Measurements from ENCODE around the gene SPATA33. TPM values are rescaled to one million over a fixed set of nuclear protein-coding genes. Genes with fewer than 3 reads are reported as not detected.
"Not testable (repeated sequence)": the region's sequence is repeated elsewhere in the genome, so short reads cannot be mapped to it uniquely, and the experiment has no call there.

The SPATA33 gene
- total RNA-seq, 2 experiments from 2014 or later: 8.1 to 9.2 TPM

- no peaks in the 10 kb centered on the region for H3K27me3 Mint-ChIP-seq
- H3K36me3 Mint-ChIP-seq (ENCODE audit: low read depth): peaks cover 36% of the 10 kb centered on the region
- ChIA-PET POLR2A (interaction anchor here (0.8 to 2.3 kb wide), 11 partner anchors 17 to 206 kb away, joined by 3 to 16 read pairs (median 3); partner anchors contain the start of genes CDK10, SPATA2L and SPG7), CTCF (interaction anchor here (2.0 kb wide), 1 partner anchor 42 kb away, joined by 7 read pairs; the partner anchor contains the start of gene SPATA2L)
- H3K27ac Mint-ChIP-seq: peak overlapping the region; percentile 78
- H3K9me3 Mint-ChIP-seq: no peaks in the 10 kb centered on the region
- H3K4me3 Mint-ChIP-seq: peak overlapping the region; percentile 90
- H3K4me1 Mint-ChIP-seq: peaks cover 49% of the 10 kb centered on the region
- DNase-seq: peak; percentile 33
These were observed 714 bp downstream of the SPATA33 start for GRCh38 chr16:89658221-89658879.

DNA sequence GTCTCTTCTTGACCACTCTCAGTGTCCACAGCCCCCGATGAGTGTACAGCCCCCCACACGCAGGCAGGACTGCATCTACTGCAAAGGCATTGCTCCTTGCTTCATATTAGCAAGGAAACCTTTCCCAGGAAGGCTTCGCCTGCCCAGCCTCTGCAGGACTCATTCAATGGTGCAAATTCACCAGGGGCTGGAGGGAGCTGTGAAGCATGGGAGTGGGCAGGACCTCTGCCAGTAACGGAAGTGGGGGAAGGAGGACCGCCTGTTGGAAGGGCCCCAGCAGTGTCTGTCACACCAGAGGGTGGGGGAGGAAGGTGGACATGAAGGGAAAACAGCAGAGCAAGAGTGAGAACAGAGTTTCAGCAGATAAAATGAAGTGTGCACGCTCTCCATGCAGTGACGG is 2.5 kb downstream of the SPATA33 start:
- H3K4me3 Mint-ChIP-seq: peak overlapping the region; percentile 7
- ChIA-PET POLR2A (interaction anchor here (1.3 to 1.4 kb wide), 2 partner anchors 8 to 26 kb away, joined by 3 to 4 read pairs; partner anchors contain the start of gene CDK10), CTCF (no interaction called here)
- H3K4me1 Mint-ChIP-seq: peaks cover 41% of the 10 kb centered on the region
- peak overlapping the region; percentile 9 for H3K27ac Mint-ChIP-seq
- no peaks in the 10 kb centered on the region for H3K9me3 Mint-ChIP-seq
- peaks cover 43% of the 10 kb centered on the region for H3K36me3 Mint-ChIP-seq (ENCODE audit: low read depth)
- DNase-seq: no peak
- H3K27me3 Mint-ChIP-seq: no peaks in the 10 kb centered on the region

- Mint-ChIP-seq H3K4me1 (peaks cover 30% of the 10 kb centered on the region), H3K27ac (no peak overlapping the region), H3K9me3 (no peaks in the 10 kb centered on the region), H3K4me3 (no peak overlapping the region), H3K27me3 (no peaks in the 10 kb centered on the region), H3K36me3 (ENCODE audit: low read depth) (peaks cover 41% of the 10 kb centered on the region)
- POLR2A ChIA-PET: no interaction called here
- no peak for DNase-seq
- CTCF ChIA-PET: interaction anchor here (0.6 kb wide), 1 partner anchor 176 kb away, joined by 5 read pairs; no protein-coding TSS in a partner anchor
These were observed 3.6 kb downstream of the SPATA33 start for GRCh38 chr16:89661215-89661614.

GRCh38 chr16:89664238-89664637 is 6.6 kb downstream of the SPATA33 start:
- H3K27ac Mint-ChIP-seq, H3K4me3 Mint-ChIP-seq, H3K27me3 Mint-ChIP-seq, DNase-seq, H3K9me3 Mint-ChIP-seq, POLR2A ChIA-PET: not testable (repeated sequence)
- H3K4me1 Mint-ChIP-seq: peaks cover 13% of the 10 kb centered on the region
- peaks cover 41% of the 10 kb centered on the region for H3K36me3 Mint-ChIP-seq (ENCODE audit: low read depth)
- CTCF ChIA-PET: interaction anchor here (0.6 kb wide), 1 partner anchor 113 kb away, joined by 5 read pairs; no protein-coding TSS in a partner anchor

GRCh38 chr16:89667000-89667399 is 9.4 kb downstream of the SPATA33 start:
- H3K4me3 Mint-ChIP-seq, CTCF ChIA-PET, DNase-seq, H3K27ac Mint-ChIP-seq, POLR2A ChIA-PET, H3K27me3 Mint-ChIP-seq, H3K9me3 Mint-ChIP-seq: not testable (repeated sequence)
- Mint-ChIP-seq H3K36me3 (ENCODE audit: low read depth) (peaks cover 19% of the 10 kb centered on the region), H3K4me1 (peaks cover 12% of the 10 kb centered on the region)

DNA sequence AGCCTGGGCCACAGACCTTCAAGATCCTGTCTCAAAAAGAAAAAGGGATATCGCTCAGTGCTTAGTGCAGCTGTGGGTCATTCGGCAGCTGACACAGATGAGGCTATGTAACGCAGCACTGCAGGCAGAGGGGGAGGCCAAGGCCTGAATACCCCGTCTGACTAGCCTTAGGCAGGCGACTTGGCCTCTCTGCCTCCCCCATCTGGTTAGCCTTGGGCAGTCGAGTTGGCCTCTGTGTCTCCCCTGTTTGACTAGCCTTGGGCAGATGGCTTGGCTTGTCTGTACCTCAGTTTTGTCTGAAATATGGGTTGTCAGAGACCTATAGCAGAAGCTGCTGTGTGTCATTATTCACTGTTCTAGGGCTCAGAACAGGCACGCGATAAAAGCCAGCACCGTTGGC is 10.0 kb downstream of the SPATA33 start:
- H3K4me3 Mint-ChIP-seq: no peak overlapping the region
- H3K27ac Mint-ChIP-seq: no peak overlapping the region
- ChIA-PET CTCF (interaction anchor here (0.9 kb wide), 1 partner anchor 92 kb away, joined by 3 read pairs; the partner anchor contains the start of gene CPNE7), POLR2A (interaction anchor here (1.0 kb wide), 1 partner anchor 8 kb away, joined by 3 read pairs; no protein-coding TSS in a partner anchor)
- H3K4me1 Mint-ChIP-seq: peaks cover 12% of the 10 kb centered on the region
- no peaks in the 10 kb centered on the region for H3K9me3 Mint-ChIP-seq
- peaks cover 18% of the 10 kb centered on the region for H3K36me3 Mint-ChIP-seq (ENCODE audit: low read depth)
- DNase-seq: no peak
- no peaks in the 10 kb centered on the region for H3K27me3 Mint-ChIP-seq

GRCh38 chr16:89668790-89669158 is 11.1 kb downstream of the SPATA33 start:
- Mint-ChIP-seq H3K9me3 (no peaks in the 10 kb centered on the region), H3K27ac (no peak overlapping the region), H3K4me1 (peaks cover 12% of the 10 kb centered on the region), H3K4me3 (no peak overlapping the region), H3K36me3 (ENCODE audit: low read depth) (peaks cover 9% of the 10 kb centered on the region), H3K27me3 (no peaks in the 10 kb centered on the region)
- ChIA-PET POLR2A (interaction anchor here (1.0 kb wide), 1 partner anchor 9 kb away, joined by 3 read pairs; no protein-coding TSS in a partner anchor), CTCF (interaction anchor here (0.5 to 0.9 kb wide), 2 partner anchors 18 to 93 kb away, joined by 3 read pairs; partner anchors contain the start of genes CDK10 and CPNE7)
- DNase-seq: no peak

DNA sequence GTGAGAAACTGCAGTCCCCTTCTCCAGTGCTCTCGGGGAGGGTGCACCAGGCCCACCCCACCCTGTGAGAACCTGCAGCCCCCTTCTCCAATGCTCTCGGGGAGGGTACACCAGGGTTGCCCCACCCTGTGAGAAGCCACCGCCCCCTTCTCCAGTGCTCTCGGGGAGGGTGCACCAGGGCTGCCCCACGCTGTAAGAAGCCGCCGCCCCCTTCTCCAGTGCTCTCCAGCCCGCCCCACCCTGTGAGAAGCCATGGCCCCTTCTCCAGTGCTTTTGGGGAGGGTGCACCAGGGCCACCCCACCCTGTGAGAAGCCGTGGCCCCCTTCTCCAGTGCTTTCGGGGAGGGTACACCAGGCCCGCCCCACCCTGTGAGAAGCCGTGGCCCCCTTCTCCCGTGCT is 12.1 kb downstream of the SPATA33 start:
- ChIA-PET CTCF (interaction anchor here (1.9 kb wide), 1 partner anchor 30 kb away, joined by 7 read pairs; no protein-coding TSS in a partner anchor), POLR2A (interaction anchor here (1.5 kb wide), 1 partner anchor 204 kb away, joined by 3 read pairs; the partner anchor contains the start of gene TCF25)
- H3K36me3 Mint-ChIP-seq (ENCODE audit: low read depth): peaks cover 4% of the 10 kb centered on the region
- H3K4me1 Mint-ChIP-seq: peaks cover 12% of the 10 kb centered on the region
- no peak overlapping the region for H3K4me3 Mint-ChIP-seq
- no peaks in the 10 kb centered on the region for H3K9me3 Mint-ChIP-seq
- H3K27me3 Mint-ChIP-seq: no peaks in the 10 kb centered on the region
- DNase-seq: no peak
- no peak overlapping the region for H3K27ac Mint-ChIP-seq

DNA sequence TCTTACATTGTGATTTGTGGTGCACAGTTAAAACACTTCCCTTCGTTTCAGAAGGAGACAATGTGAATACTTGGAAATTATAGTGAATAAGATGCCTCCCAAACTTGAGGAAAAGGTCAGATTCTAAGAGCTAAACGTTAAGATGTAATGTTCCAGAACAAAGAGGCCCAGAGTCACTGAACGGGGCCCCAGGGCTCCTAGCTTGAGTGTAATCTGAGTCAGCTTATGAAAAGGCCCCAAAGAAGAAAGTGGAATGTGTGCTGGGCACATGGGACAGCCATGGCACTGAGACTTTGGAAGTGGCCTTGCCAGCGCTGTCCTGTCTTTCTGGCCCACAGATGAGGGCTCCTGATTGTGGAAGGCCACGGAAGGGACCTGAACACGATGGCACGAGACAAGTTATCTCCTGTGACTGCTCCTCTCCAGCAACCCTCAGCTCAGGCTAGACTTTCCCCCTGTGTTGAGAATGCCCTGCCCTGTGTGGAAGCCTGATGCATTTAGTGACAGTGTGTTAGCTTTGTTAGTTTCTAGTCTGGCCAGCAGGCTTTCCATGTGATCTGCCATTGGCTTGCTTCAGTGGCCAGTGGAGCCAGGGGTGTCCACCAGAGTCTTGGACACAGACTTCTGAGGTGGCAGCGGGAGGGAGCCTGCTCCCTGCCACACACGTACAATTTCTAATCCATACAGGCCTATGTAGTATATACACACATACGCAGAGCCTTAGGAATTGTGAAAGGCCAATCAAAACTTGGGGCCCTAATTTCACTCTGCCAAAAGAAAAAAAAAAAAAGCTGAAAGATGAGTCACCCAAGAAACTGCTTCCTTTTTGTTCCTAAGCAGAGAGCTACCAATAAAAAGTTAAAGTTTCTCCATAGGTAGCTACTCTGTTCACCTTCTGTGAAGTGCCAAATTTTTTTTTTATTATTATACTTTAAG is 13.1 kb downstream of the SPATA33 start:
- no peak for DNase-seq
- ChIA-PET POLR2A (interaction anchor here (1.5 kb wide), 1 partner anchor 203 kb away, joined by 3 read pairs; the partner anchor contains the start of gene TCF25), CTCF (interaction anchor here (0.5 to 1.9 kb wide), 4 partner anchors 29 to 189 kb away, joined by 3 to 7 read pairs (median 3); no protein-coding TSS in a partner anchor)
- H3K27me3 Mint-ChIP-seq: no peaks in the 10 kb centered on the region
- no peak overlapping the region for H3K4me3 Mint-ChIP-seq
- no peaks in the 10 kb centered on the region for H3K36me3 Mint-ChIP-seq (ENCODE audit: low read depth)
- peaks cover 12% of the 10 kb centered on the region for H3K4me1 Mint-ChIP-seq
- no peak overlapping the region for H3K27ac Mint-ChIP-seq
- H3K9me3 Mint-ChIP-seq: no peaks in the 10 kb centered on the region

GRCh38 chr16:89671565-89671964 is 13.9 kb downstream of the SPATA33 start:
- H3K36me3 Mint-ChIP-seq (ENCODE audit: low read depth); H3K27ac Mint-ChIP-seq; DNase-seq; H3K27me3 Mint-ChIP-seq; H3K9me3 Mint-ChIP-seq; H3K4me3 Mint-ChIP-seq; POLR2A ChIA-PET: not testable (repeated sequence)
- H3K4me1 Mint-ChIP-seq: peaks cover 12% of the 10 kb centered on the region
- CTCF ChIA-PET: interaction anchor here (0.5 to 1.9 kb wide), 4 partner anchors 28 to 189 kb away, joined by 3 to 7 read pairs (median 3); no protein-coding TSS in a partner anchor

DNA sequence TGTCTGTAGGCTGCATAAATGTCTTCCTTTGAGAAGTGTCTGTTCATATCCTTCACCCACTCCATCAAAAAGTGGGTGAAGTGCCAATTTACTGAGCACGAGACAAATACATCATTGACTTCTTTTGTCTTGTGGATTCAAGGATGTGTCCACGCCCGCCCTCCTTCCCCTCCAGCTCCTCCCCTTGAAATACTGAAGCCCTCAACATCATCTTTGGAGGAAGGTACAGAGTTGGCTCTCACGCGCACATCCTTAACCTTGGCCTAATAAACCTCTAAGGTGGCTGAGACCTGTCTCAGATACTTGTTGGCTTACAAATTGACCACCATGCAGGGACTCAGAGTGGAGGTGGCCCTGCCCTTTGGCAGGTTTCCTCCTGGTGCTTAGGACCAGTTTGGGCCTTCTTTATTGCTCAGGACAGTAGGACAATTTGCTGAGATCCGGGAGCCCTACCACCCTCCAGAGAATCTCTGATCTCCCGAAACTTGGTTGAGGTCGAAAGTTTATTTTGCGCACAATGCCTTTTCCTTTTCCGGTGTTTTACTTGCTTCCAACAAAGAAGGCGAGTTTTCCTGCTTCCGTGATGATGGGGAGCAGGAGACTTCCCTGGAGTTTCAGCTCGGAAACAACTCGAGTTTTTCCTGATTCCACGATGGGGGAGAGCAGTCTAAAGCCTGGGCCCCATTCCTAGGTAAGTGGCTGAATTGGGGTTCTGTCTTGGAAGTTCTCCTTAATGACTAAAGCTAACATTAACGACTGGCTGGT is 14.7 kb downstream of the SPATA33 start:
- ChIA-PET POLR2A (no interaction called here), CTCF (interaction anchor here (0.6 to 1.4 kb wide), 3 partner anchors 14 to 129 kb away, joined by 3 read pairs; partner anchors contain the start of gene CDK10)
- peaks cover 12% of the 10 kb centered on the region for H3K4me1 Mint-ChIP-seq
- DNase-seq: no peak
- no peaks in the 10 kb centered on the region for H3K9me3 Mint-ChIP-seq
- no peaks in the 10 kb centered on the region for H3K36me3 Mint-ChIP-seq (ENCODE audit: low read depth)
- no peak overlapping the region for H3K27ac Mint-ChIP-seq
- H3K4me3 Mint-ChIP-seq: no peak overlapping the region
- H3K27me3 Mint-ChIP-seq: no peaks in the 10 kb centered on the region

DNA sequence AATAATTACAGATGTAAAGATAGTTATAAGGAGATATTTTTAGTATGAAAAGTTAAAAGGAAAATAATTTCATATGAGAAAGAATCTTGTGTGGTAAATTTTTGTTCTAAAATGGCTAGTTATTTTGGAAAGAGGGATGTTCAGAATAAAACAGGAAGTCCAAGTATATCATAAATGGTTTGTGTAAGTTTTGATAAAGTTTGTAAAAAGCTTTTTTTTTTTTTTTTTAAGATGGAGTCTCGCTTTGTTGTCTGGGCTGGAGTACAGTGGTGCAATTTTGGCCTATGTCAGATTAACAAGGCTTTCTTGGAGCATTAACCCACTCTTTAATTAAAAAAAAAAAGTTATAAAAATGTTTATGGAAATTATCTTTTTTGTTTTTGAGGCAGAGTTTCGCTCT is 20.6 kb downstream of the SPATA33 start:
- ChIA-PET POLR2A (no interaction called here), CTCF (no interaction called here)
- no peaks in the 10 kb centered on the region for H3K27me3 Mint-ChIP-seq

More for the DNA sequence above, 20.6 kb downstream of the SPATA33 start:
- H3K36me3 Mint-ChIP-seq (ENCODE audit: low read depth): no peaks in the 10 kb centered on the region
- H3K4me1 Mint-ChIP-seq: no peaks in the 10 kb centered on the region
- DNase-seq: no peak
- H3K27ac Mint-ChIP-seq: no peak overlapping the region
- H3K4me3 Mint-ChIP-seq: no peak overlapping the region
- H3K9me3 Mint-ChIP-seq: no peaks in the 10 kb centered on the region

Measured in activated CD4-positive, alpha-beta memory T cell treated with anti-CD3 and anti-CD28 coated beads, Interleukin-2, amount 10 ng/mL, durations not matched to agents 7 days and 5 days (primary cell).